Karpas-422 (cell line): Measurements from ENCODE around the gene NAA60. TPM values are rescaled to one million over a fixed set of nuclear protein-coding genes. Genes with fewer than 3 reads are reported as not detected.
"Not testable (repeated sequence)": the region's sequence is repeated elsewhere in the genome, so short reads cannot be mapped to it uniquely, and the experiment has no call there.

ENCODE experiments used
- DNase-seq: peaks from one replicate; pipeline ENCODE4 v3.0.0-alpha.2; 2015
- H2AFZ ChIP-seq: fragments of 200-600 bp; sonication (generic); 2 replicates; pipeline ENCODE4 v1.6.1; 2014; ENCODE audit warnings: antibody characterized with exemption, low read length, mixed read lengths
- H3K27ac ChIP-seq: fragments of 200-600 bp; sonication (generic); 2 replicates; pipeline ENCODE4 v1.5.1; 2014; ENCODE audit warnings: mild to moderate bottlenecking, low read length, moderate library complexity
- H3K27me3 ChIP-seq: fragments of 200-600 bp; sonication (generic); 2 replicates; pipeline ENCODE4 v1.6.1; 2014; ENCODE audit warnings: low read length, mixed read lengths
- H3K36me3 ChIP-seq: fragments of 200-600 bp; sonication (generic); 2 replicates; pipeline ENCODE4 v1.6.1; 2014; ENCODE audit warnings: low read length, mixed read lengths; ENCODE audit not compliant: insufficient read depth
- H3K4me1 ChIP-seq: fragments of 200-600 bp; sonication (generic); 2 replicates; pipeline ENCODE4 v1.6.1; 2014; ENCODE audit warnings: mild to moderate bottlenecking, low read length, mixed read lengths
- H3K4me2 ChIP-seq: fragments of 200-600 bp; sonication (generic); 2 replicates; pipeline ENCODE4 v1.6.1; 2014; ENCODE audit warnings: low read length, low read depth, mild to moderate bottlenecking; ENCODE audit not compliant: poor library complexity, severe bottlenecking
- H3K4me3 ChIP-seq: fragments of 200-600 bp; sonication (generic); 2 replicates; pipeline ENCODE4 v1.5.1; 2014; ENCODE audit warnings: mild to moderate bottlenecking, antibody characterized with exemption, low read length, mixed read lengths
- H3K79me2 ChIP-seq: fragments of 200-600 bp; sonication (generic); 2 replicates; pipeline ENCODE4 v1.6.1; 2014; ENCODE audit warnings: mild to moderate bottlenecking, low read length, mixed read lengths
- H3K9ac ChIP-seq: fragments of 200-600 bp; sonication (generic); 2 replicates; pipeline ENCODE4 v1.6.0; 2014; ENCODE audit warnings: low read length
- H3K9me2 ChIP-seq: fragments of 200-600 bp; sonication (generic), shearing (Covaris generic); replicated peaks from 2 replicates; pipeline ENCODE4 v1.6.0; 2014; ENCODE audit warnings: mild to moderate bottlenecking, low read length, moderate library complexity; ENCODE audit not compliant: insufficient read depth
- H3K9me3 ChIP-seq: fragments of 300-700, 200-600 bp; sonication (generic); 2 replicates; pipeline ENCODE4 v1.6.1; 2014; ENCODE audit warnings: low read length, mixed read lengths
- H4K20me1 ChIP-seq: fragments of 200-600 bp; sonication (generic); 2 replicates; pipeline ENCODE4 v1.6.1; 2014; ENCODE audit warnings: mild to moderate bottlenecking, antibody characterized with exemption, low read length, low read depth; ENCODE audit not compliant: insufficient read depth
- total RNA-seq: library from RNA; depleted of rRNA; stranded (reverse); fragments of >200 nt; shearing (Covaris generic); gene quantifications from 2 replicates; pipeline ENCODE4 v1.2.3, GENCODE V29; 2014; ENCODE audit warnings: low replicate concordance

Gene NAA60
- total RNA-seq, 1 experiment from 2014 or later, result 15.1 TPM

- H3K4me1 ChIP-seq, result no peaks in the 10 kb centered on the region
- H3K4me3 ChIP-seq, result no peak overlapping the region
- no peak overlapping the region for H3K4me2 ChIP-seq
- no peaks in the 10 kb centered on the region for H3K79me2 ChIP-seq
- H3K36me3 ChIP-seq, result no peaks in the 10 kb centered on the region
- no peaks in the 10 kb centered on the region for H3K27me3 ChIP-seq
- no peak overlapping the region for H3K27ac ChIP-seq
- DNase-seq, result no peak
- no peak overlapping the region for H3K9ac ChIP-seq
- H3K9me2 ChIP-seq, result no peaks in the 10 kb centered on the region
- no peaks in the 10 kb centered on the region for H3K9me3 ChIP-seq
- H4K20me1 ChIP-seq, result 0 out of 2 replicates have a peak, but pooled peaks cover 6% of the 10 kb centered on the region
- no peak overlapping the region for H2AFZ ChIP-seq
These were observed 48.9 kb downstream of the NAA60 start for GRCh38 chr16:3492356-3492755.

GRCh38 chr16:3494386-3494973, 51.0 kb downstream of the NAA60 start:
- DNase-seq, result no peak
- Histone ChIP-seq H3K4me3 (no peak overlapping the region), H3K79me2 (no peaks in the 10 kb centered on the region), H4K20me1 (0 out of 2 replicates have a peak, but pooled peaks cover 6% of the 10 kb centered on the region), H3K9ac (no peak overlapping the region), H3K27me3 (no peaks in the 10 kb centered on the region), H3K36me3 (no peaks in the 10 kb centered on the region), H3K9me3 (no peaks in the 10 kb centered on the region), H3K9me2 (no peaks in the 10 kb centered on the region), H3K4me1 (peaks cover 3% of the 10 kb centered on the region), H2AFZ (no peak overlapping the region), H3K4me2 (no peak overlapping the region), H3K27ac (no peak overlapping the region)

- H3K9me2 ChIP-seq, result no peaks in the 10 kb centered on the region
- H3K27me3 ChIP-seq, result no peaks in the 10 kb centered on the region
- 0 out of 2 replicates have a peak, but pooled peaks cover 6% of the 10 kb centered on the region for H4K20me1 ChIP-seq
- DNase-seq, result no peak
- no peak within 1 kb of the TSS for H2AFZ ChIP-seq
- H3K4me3 ChIP-seq, result no peak within 1 kb of the TSS
- H3K79me2 ChIP-seq, result no peaks in the 10 kb centered on the region
- peaks cover 8% of the 10 kb centered on the region for H3K4me1 ChIP-seq
- no peaks in the 10 kb centered on the region for H3K9me3 ChIP-seq
- H3K4me2 ChIP-seq, result no peak within 1 kb of the TSS
- H3K9ac ChIP-seq, result no peak within 1 kb of the TSS
- no peaks in the 10 kb centered on the region for H3K36me3 ChIP-seq
- no peak within 1 kb of the TSS for H3K27ac ChIP-seq
These were observed 51.7 kb downstream of the NAA60 start, which contains the start of gene C16orf90 for GRCh38 chr16:3495176-3495575. TSS of gene C16orf90 (minus strand) at chr16:3495489. CDS start at chr16:3495421, 68 bp downstream.

GRCh38 chr16:3496386-3496785, 52.9 kb downstream of the NAA60 start:
- DNase-seq, result no peak
- peaks cover 9% of the 10 kb centered on the region for H3K4me1 ChIP-seq
- no peak overlapping the region for H3K4me3 ChIP-seq
- H2AFZ ChIP-seq, result no peak overlapping the region
- no peaks in the 10 kb centered on the region for H3K9me3 ChIP-seq
- no peaks in the 10 kb centered on the region for H3K27me3 ChIP-seq
- peaks cover 5% of the 10 kb centered on the region for H3K79me2 ChIP-seq
- H3K36me3 ChIP-seq, result no peaks in the 10 kb centered on the region
- H3K9me2 ChIP-seq, result no peaks in the 10 kb centered on the region
- no peak overlapping the region for H3K27ac ChIP-seq
- no peak overlapping the region for H3K4me2 ChIP-seq
- no peaks in the 10 kb centered on the region for H4K20me1 ChIP-seq
- no peak overlapping the region for H3K9ac ChIP-seq

GRCh38 chr16:3497771-3498170, 54.3 kb downstream of the NAA60 start:
- no peak overlapping the region for H2AFZ ChIP-seq
- peaks cover 19% of the 10 kb centered on the region for H3K79me2 ChIP-seq
- H3K4me1 ChIP-seq, result peaks cover 23% of the 10 kb centered on the region
- H3K36me3 ChIP-seq, result no peaks in the 10 kb centered on the region
- no peaks in the 10 kb centered on the region for H3K9me3 ChIP-seq
- no peak overlapping the region for H3K27ac ChIP-seq
- H3K9ac ChIP-seq, result no peak overlapping the region
- H3K4me2 ChIP-seq, result no peak overlapping the region
- no peaks in the 10 kb centered on the region for H3K27me3 ChIP-seq
- no peaks in the 10 kb centered on the region for H3K9me2 ChIP-seq
- no peak overlapping the region for H3K4me3 ChIP-seq
- DNase-seq, result no peak
- H4K20me1 ChIP-seq, result no peaks in the 10 kb centered on the region

- no peak overlapping the region for H3K4me2 ChIP-seq
- peaks cover 27% of the 10 kb centered on the region for H3K4me1 ChIP-seq
- no peak overlapping the region for H3K4me3 ChIP-seq
- H3K27me3 ChIP-seq, result no peaks in the 10 kb centered on the region
- H3K79me2 ChIP-seq, result peaks cover 20% of the 10 kb centered on the region
- H3K9ac ChIP-seq, result no peak overlapping the region
- no peaks in the 10 kb centered on the region for H3K9me2 ChIP-seq
- no peak overlapping the region for H2AFZ ChIP-seq
- no peaks in the 10 kb centered on the region for H3K36me3 ChIP-seq
- no peaks in the 10 kb centered on the region for H4K20me1 ChIP-seq
- DNase-seq, result no peak
- H3K27ac ChIP-seq, result no peak overlapping the region
- no peaks in the 10 kb centered on the region for H3K9me3 ChIP-seq
These were observed 55.5 kb downstream of the NAA60 start for GRCh38 chr16:3498988-3499387.

- peak overlapping the region; percentile 80 for H3K9ac ChIP-seq
- DNase-seq, H3K9me3 ChIP-seq, H3K27ac ChIP-seq, H3K36me3 ChIP-seq, H3K9me2 ChIP-seq, H4K20me1 ChIP-seq, H3K27me3 ChIP-seq, H2AFZ ChIP-seq: not testable (repeated sequence)
- peak overlapping the region; percentile 82 for H3K4me3 ChIP-seq
- peaks cover 20% of the 10 kb centered on the region for H3K79me2 ChIP-seq
- H3K4me1 ChIP-seq, result peaks cover 27% of the 10 kb centered on the region
- H3K4me2 ChIP-seq, result peak overlapping the region; percentile 79
These were observed 57.9 kb downstream of the NAA60 start for GRCh38 chr16:3501412-3501761.

GRCh38 chr16:3501783-3502400, 58.4 kb downstream of the NAA60 start:
- Histone ChIP-seq H2AFZ (no peak overlapping the region), H3K4me3 (peak overlapping the region; percentile 82), H3K27ac (no peak overlapping the region), H3K9ac (peak overlapping the region; percentile 80), H3K4me2 (peak overlapping the region; percentile 79), H3K36me3 (0 out of 2 replicates have a peak, but pooled peaks cover 6% of the 10 kb centered on the region), H3K9me3 (no peaks in the 10 kb centered on the region), H3K79me2 (peaks cover 20% of the 10 kb centered on the region), H3K27me3 (no peaks in the 10 kb centered on the region), H3K9me2 (no peaks in the 10 kb centered on the region), H3K4me1 (peaks cover 27% of the 10 kb centered on the region), H4K20me1 (no peaks in the 10 kb centered on the region)
- DNase-seq, result no peak
